HPDE6-E6E7 (cell line): ENCODE measurements around the gene MRTFB.
"Not testable (repeated sequence)": the region's sequence is repeated elsewhere in the genome, so short reads cannot be mapped to it uniquely, and the experiment has no call there.

ENCODE experiments used
- DNase-seq: peaks from one replicate; pipeline ENCODE4 v3.0.0; 2011; ENCODE audit warnings: missing footprints; ENCODE audit errors: extremely low spot score

MRTFB gene, protein sequence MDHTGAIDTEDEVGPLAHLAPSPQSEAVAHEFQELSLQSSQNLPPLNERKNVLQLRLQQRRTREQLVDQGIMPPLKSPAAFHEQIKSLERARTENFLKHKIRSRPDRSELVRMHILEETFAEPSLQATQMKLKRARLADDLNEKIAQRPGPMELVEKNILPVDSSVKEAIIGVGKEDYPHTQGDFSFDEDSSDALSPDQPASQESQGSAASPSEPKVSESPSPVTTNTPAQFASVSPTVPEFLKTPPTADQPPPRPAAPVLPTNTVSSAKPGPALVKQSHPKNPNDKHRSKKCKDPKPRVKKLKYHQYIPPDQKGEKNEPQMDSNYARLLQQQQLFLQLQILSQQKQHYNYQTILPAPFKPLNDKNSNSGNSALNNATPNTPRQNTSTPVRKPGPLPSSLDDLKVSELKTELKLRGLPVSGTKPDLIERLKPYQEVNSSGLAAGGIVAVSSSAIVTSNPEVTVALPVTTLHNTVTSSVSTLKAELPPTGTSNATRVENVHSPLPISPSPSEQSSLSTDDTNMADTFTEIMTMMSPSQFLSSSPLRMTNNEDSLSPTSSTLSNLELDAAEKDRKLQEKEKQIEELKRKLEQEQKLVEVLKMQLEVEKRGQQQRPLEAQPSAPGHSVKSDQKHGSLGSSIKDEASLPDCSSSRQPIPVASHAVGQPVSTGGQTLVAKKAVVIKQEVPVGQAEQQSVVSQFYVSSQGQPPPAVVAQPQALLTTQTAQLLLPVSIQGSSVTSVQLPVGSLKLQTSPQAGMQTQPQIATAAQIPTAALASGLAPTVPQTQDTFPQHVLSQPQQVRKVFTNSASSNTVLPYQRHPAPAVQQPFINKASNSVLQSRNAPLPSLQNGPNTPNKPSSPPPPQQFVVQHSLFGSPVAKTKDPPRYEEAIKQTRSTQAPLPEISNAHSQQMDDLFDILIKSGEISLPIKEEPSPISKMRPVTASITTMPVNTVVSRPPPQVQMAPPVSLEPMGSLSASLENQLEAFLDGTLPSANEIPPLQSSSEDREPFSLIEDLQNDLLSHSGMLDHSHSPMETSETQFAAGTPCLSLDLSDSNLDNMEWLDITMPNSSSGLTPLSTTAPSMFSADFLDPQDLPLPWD

DNA sequence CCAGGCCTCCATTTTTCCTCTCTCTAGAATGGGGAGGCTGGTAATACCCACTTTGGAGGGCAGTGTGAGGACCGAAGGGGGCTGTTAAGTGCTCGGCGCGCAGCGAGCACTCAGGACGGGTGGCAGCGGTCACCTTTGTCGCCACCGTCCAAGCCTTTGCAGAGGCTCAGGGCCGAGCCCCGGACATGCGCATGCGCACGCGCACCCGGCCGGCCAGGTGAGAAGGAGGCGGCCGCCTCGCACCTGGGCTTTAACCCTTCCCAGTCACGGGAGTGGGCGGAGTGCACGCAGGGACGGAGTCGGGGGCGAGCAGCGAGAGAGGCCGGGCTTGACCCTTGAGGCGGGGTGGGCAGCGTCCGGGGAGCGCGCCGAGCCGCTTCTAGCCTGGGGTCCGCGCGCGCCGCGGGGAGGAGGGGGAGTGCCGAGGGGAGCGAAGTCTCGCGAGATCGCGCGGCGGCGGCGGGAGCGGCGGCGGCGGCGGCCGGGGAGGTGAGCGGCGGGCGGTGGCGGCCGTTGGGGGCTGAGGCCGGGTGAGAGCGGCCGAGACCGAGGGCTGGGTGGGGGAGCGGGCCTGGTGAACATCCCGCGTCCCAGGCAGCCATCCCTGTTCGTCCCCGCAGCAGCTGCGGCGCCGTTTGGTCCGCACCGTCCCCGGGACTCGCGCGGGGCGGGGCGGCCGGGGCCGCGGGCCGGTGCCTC is at the start of gene MRTFB:
MRTFB (plus strand) TSS at position 443 of the 699 bp plus-strand sequence. CDS start 69,288 bp downstream, outside the sequence.
- peak; percentile 91 for DNase-seq

DNA sequence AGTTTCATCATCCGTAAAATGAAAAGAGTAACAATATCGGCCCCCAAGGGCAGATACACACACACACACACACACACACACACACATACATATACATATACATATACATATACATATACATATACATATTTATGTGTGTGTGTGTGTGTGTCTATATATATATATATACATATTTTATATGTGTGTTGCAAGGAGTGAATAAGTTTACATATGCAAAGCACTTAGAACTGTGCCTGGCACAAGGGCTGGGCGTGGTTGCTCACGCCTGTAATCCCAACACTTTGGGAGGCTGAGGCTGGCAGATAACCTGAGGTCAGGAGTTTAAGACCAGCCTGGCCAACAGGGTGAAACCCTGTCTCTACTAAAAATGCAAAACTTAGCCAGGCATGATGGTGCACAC is 47.6 kb upstream of the MRTFB start:
- not testable (repeated sequence) for DNase-seq

DNA sequence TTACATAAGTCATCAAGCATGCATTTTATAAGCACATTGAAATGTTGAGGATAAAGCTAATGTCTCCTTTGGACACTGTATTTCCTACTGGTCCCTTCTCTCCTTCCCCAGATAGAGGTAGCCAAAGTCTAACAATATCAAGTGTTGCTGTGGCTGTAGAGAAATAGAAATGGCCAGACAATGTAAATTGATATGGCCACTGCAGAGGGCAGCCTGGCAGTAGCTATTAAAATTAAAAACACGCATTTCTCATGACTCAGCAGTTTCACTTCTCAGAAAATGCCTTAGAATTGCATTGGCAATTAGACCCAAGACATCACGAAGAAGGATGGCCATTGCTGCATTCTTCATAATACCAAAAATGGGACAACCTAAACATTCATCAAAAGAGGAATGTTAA is 46.8 kb upstream of the MRTFB start:
- no peak for DNase-seq

DNA sequence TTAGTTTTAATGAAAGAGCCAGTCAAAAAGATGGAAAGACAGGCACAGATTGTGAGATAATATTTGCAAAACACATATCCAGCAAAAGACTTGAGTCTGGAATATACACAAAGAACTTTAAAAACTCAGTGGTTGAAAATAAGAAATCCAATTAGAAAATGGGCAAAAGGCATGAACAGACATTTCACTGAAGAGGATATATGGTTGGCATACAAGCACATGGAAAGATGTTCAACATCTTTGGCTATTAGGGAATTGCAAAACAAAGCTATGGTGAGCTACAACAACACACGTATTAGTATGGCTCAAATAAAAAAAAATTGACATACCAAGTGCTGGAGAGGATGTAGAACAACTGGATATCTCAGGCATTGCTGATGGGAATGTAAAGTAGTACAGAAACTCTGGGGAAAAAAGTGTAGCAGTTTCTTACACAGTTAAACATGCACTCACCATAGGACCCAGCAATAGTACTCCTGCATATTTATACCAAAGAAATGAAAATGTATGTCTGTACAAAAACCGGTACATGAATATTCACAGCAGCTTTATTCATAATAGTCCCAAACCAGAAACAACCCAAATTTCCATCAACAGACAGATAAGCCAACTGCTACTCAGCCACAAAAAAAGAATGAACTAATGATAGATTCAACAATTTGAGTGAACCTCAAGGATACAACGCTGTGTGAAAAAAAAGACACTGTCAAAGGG is 44.4 kb upstream of the MRTFB start:
- DNase-seq = no peak

DNA sequence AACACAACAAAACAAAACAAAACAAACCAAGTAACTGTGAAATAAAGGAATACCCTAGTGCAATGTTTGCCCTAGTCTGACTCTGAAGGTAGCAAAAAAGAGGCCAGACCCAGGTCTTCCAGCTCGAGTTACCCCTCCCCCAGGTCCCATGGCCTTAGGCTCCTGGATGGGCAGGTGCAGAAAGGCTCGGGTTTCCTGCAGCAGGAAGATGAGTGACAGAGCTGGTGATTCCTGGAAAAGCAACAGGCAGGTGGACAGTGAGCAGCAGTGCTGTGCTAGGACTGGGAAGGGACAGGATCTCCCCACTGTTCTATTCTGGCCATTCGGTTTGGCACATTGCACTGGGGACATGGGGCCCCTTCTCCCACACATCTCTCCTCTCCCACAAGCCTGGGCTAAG is 42.9 kb upstream of the MRTFB start:
- DNase-seq = no peak

DNA sequence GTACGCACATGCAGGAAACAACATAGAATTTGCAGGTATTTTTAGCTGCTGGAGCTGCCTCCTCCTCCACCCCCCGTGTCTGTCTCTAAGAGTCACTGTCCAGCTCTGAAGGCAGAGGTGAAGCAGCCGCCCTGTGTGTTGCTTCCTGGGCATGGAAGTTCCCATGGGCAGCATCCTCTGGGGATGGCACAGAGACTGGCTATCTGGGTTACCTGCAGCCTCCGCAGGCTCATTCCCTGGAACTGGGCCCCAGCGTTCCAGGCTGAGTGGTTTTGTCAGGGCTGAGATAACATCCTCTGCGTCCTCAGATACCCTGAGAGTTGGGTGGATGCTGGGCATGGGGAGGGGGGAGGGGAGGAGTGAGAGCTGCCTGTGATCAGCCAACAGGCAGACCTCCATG is 41.5 kb upstream of the MRTFB start:
- no peak for DNase-seq

DNA sequence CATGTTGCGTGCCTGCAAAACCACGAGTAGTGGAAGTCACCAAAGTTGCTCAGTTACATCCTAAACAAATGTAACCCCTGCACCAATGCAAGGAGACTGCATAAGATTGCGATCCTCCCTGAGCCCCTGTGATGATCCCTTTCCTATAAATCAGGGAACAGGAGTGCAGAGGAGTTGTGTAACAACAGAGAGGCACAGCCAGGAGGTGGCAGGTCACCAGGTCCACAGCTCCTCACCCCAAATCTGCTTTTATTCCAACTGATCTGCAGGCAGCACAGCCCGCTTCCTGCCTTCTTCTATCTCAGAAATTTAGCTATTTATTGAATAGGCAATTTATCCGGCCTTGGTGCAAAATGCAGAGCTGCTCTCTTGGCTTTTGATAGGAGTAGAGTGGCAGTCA is 36.0 kb upstream of the MRTFB start:
- no peak for DNase-seq

DNA sequence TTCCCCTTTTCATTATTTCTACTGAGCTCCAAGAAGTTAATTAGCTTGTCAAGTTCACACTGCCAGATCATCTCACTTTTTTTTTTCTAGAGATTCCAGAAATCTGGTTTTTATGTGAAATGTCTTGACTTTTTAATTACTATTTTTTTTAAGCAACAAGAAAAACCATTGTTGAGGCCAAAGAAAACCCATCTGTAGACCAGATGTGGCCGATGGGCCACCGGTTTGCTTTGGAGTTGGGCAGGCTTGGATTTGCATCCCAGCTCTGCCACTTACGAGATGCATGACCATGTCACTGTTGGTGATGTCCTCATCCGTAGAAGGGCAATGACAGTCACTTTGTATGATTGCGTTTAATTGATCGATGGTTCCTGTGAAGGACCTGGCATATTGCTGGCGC is 34.2 kb upstream of the MRTFB start:
- no peak for DNase-seq

DNA sequence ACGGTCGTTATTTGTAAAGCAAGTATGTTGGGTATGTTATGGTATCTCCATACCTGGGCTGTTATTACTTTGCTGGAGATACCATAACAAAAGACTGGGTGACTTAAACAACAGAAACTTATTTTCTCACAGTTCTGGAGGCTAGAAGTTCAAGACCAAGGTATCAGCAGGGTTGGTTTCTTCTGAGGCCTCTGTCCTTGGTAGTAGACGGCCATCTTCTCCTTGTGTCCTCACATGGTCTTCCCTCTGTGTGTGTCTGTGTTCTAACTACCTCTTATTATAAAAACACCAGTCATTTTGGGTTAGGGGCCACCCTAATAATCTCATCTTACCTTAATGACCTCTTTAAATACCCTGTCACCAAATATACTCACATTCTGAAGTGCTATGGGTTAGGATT is 33.2 kb upstream of the MRTFB start:
- DNase-seq = no peak

DNA sequence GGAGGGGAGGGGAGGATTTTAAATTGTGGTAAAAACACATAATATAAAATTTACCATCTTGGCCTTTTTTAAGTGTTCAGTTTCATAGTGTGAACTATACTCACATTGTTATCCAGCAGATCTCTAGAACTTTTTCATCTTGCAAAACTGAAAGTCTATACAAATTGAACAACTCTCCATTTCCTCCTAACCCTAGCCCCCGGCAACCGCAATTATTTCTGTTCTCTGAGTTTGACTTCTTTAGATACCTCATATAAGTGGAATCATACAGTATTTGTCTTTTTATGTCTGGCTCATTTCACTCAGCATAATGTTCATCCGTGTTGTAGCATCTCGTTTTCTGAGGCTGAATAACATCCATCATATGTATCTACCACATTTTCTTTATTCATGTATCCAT is 30.0 kb upstream of the MRTFB start:
- DNase-seq = no peak

DNA sequence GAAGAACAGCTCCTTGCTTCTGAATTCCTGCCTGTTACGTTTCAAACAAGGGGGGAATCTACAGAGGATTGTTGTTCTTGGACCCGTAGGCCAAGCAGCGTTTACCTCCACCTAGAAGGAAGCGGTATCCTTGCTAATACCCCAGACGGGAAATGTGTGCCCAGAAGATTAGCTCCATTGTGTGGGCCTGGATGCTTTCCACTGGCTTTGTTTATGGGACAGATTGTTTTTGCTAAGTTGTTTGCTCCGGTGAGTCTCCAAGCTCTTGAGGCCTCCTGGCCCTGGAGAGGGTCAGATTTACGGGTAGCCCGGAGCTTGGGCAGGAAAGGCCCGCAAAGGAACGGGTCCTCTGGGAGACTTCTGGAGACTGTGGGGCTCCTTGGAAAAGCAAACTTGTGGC is 28.4 kb upstream of the MRTFB start:
- DNase-seq = no peak

DNA sequence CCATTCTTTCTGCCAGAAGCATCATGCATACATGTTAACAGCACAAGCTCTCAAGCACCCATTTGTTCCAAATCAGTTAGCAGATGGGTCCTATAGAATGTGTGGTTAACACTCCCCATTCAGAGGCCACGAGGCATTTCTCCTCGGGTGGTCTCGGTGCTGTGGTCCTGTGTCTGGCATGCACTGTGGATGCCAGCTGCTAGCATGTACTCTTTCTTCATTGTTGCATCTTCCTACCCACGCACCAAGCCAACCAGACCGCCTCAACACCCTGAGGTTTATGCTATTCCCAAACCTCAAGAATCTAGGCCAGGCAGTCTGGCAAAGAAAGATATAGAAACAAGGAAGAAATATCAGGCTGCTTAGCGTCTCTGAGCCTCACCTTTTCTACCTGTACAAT is 27.8 kb upstream of the MRTFB start:
- no peak for DNase-seq

DNA sequence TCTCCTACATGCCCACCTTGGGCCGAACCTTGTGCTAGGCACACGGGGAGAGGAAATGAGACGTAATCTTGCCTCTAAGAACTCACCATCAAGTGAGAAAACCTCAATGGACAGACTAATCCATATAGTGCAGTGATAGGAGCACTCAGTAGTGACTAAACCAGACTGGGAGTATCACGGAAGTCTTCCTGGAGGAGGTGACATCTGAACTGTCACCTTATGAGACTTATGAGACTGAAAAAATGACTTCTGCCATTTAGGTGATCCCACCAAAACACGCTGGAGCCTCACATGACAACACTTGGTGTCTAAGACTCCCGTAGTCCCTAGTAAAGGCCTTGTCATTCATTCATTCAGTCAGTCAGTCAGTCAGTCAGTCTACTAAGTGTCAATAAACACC is 27.3 kb upstream of the MRTFB start:
- no peak for DNase-seq

DNA sequence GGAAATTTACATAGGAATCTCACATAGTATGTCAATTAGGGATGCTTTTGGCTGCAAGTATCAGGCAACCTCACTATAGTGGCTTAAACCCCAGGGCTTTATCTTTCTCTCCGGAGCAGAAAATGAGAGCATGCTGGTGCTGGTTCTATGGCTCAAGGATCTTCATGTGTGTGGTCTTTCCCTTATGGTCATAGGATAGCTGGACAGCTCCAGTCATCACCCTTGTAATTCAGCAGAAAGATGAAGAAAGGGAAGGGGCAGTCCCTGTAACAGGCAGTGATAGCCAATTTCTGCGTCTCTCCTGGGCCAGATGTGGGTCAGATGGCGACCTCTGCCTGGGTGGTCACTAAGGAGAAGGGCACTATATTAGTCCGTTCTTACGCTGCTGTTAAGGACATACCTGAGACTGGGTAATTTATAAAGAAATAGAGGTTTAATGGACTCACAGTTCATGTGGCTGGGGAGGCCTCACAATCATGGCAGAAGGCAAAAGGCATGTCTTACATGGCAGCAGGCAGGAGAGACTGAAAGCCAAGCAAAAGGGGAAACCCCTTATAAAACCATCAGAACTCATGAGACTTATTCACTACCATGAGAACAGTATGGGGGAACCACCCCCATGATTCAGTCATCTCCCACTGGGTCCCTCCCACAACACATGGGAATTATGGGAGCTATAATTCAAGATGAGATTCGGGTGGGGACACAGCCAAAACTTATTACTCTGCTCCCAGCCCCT is 23.8 kb upstream of the MRTFB start:
- not testable (repeated sequence) for DNase-seq

DNA sequence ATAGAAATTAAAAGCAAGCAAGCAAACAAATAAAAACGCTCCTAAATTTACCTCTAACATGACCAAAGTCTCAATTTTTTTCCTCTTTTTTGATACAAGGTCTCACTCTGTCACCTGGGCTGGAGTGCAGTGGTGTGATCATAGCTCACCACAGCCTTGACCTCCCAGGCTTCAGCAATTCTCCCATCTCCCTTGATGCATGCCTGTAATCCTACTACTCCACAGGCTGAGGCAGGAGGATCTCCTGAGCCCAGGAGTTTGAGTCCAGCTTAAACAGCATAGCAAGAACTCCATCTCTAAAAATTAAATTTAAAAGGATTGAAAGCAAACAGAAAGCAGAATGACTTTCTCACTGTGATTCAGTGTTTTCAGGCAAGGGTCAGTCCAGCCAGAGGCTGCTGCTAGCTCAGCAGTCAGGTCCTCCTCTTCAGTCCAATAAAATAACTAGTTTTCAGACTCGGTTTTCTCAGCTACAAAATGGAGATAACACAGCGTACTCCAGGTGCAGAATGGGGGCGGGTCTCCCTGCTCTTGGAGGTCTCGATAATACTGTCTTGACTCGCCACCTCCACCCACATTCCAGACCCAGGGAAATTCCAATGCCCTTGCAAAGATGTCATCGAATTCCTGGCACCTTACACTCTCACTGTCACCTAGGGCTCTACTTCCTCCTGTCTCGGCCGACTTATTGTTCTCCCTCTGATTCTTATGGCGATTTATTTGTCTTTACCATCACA is 20.7 kb upstream of the MRTFB start:
- DNase-seq = peak; percentile 10

DNA sequence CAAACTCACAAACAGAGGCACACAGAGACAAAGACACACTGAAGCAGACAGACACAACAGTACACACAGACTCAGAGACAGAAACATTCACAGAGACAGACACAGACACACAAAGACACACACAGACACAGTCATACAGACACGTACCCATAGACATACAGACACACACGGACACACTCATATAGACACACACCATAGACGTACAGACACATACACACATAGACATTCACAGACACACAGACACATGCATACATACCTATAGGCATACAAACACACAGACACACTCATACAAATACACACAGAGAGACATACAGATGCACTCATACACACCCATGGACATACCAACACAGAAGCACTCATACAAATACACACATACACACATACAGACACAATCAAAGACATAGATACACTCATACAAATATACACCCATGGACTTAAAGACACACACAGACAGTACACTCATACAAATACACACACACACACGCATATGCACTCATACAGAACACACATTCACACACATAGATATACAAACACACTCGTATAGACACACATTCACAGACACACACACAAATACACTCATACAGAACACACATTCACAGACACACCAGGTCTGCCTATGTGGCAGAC is 19.9 kb upstream of the MRTFB start:
- no peak for DNase-seq

DNA sequence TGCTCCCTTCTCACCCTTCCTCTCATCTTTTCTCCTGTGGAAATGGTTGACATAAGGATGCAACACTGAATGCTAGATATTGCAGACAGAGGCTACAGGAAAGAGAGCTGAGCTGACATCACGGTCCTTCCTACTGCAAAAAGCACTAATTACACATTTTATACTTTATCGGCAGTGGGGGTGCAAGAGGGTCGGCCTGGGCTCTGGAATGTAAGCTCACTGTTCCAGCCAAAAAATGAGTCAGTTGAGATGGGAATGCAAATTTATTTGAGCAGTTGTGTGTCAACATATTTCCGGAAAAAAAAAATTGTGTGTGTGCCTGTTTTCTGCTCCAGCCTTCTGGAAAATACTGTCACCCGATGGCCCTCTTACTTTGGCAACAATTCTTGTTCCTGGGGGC is 14.1 kb upstream of the MRTFB start:
- DNase-seq = no peak

DNA sequence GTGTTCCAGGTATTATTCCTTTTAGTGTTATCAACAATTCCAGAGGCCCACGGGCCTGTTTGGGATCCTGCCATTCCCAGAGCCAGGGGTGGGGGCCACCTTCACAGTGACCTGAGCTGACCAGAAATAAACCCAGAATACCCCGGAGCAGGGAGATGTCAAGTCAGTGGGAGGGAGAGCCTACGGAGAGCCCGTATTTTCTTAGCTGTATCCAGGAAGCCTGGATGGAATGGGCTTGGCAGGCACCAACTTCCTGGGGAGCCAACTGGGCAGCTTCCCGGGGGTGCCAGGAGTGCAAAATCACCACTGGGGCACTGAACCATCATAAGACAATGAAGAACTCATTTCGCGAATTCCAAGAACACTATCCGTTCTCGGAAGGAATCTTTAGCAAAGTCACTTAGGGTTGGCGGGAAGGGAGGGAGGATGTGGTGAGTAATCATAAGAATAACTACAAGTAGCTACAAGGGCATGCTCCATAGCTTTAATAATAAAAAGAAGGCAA is 13.2 kb upstream of the MRTFB start:
- DNase-seq = no peak

DNA sequence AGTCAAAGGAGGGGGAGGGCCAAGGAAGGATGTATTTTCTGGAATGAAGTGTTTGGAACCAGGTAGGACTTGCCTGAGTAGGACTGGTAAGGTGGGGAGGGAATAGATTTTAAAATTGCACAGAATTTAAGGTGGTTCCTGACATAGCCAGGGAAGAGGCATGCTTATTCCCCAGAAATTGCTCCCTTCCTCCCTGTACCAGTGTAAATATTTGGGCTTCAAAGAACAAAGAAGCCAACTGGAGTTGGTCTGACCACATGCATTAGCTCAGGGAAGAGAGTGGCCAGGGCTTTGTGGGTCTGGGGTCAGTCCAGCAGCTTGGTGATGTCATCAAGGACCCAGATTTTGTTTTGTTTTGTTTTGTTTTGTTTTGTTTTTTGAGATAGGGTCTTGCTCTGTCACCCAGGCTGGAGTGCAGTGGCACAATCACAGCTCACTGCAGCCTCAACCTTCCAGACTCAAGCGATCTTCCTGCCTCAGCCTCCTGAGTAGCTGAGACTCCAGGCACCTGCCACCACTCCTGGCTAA is 9.3 kb upstream of the MRTFB start:
- DNase-seq = no peak
